HepG2 (cell line): ENCODE data around the gene RAB30. TPM values are rescaled to one million over a fixed set of nuclear protein-coding genes. Genes with fewer than 3 reads are reported as not detected.

Experiments
- DRAP1 ChIP-seq: IDR thresholded peaks from 2 replicates; pipeline ENCODE4 v1.6.1; 2016; ENCODE audit warnings: missing genetic modification reagents, missing compliant biosample characterization
- EEA1 ChIP-seq: sonication (generic); formaldehyde crosslinking; IDR thresholded peaks from 2 replicates; pipeline ENCODE4 v1.5.1; 2020; ENCODE audit warnings: mild to moderate bottlenecking, missing genetic modification reagents, borderline replicate concordance
- FOXO4 ChIP-seq: sonication (generic); formaldehyde crosslinking; conservative IDR thresholded peaks from 2 replicates; pipeline ENCODE4 v1.8.1; 2023; ENCODE audit warnings: missing genetic modification reagents
- HMGXB4 ChIP-seq, 2 experiments: sonication (generic) in 1 of 2; formaldehyde crosslinking in 1 of 2; IDR thresholded peaks; 2 replicates each; pipeline versions ENCODE4 v1.4.0 to v1.6.1; 2018 to 2020; ENCODE audit warnings: missing genetic modification reagents in 2 of 2, borderline replicate concordance in 1 of 2, low read depth in 1 of 2, mild to moderate bottlenecking in 1 of 2, missing biosample characterization in 1 of 2
- HNF1A ChIP-seq, 2 experiments: sonication (generic) in 1 of 2; formaldehyde crosslinking in 1 of 2; IDR thresholded peaks; 2 replicates each; pipeline versions ENCODE4 v1.4.0 to v1.6.1; 2016 to 2020; ENCODE audit warnings: borderline replicate concordance in 1 of 2, low read depth in 1 of 2, mild to moderate bottlenecking in 1 of 2, missing genetic modification reagents in 1 of 2
- KDM5B ChIP-seq: sonication (generic); formaldehyde crosslinking; IDR thresholded peaks from 2 replicates; pipeline ENCODE4 v1.4.0; 2020; ENCODE audit warnings: missing genetic modification reagents, mild to moderate bottlenecking, borderline replicate concordance
- NAIF1 ChIP-seq: sonication (generic); formaldehyde crosslinking; IDR thresholded peaks from 2 replicates; pipeline ENCODE4 v1.5.0; 2020; ENCODE audit warnings: mild to moderate bottlenecking, missing genetic modification reagents, borderline replicate concordance
- RCOR2 ChIP-seq: IDR thresholded peaks from 2 replicates; pipeline ENCODE4 v1.6.1; 2016; ENCODE audit warnings: missing biosample characterization, missing genetic modification reagents
- REPIN1 ChIP-seq: sonication (generic); formaldehyde crosslinking; IDR thresholded peaks from 2 replicates; pipeline ENCODE4 v1.8.0; 2022; ENCODE audit warnings: missing genetic modification reagents, low read depth, mild to moderate bottlenecking, borderline replicate concordance
- REXO4 ChIP-seq: sonication (generic); formaldehyde crosslinking; IDR thresholded peaks from 2 replicates; pipeline ENCODE4 v1.8.0; 2022; ENCODE audit warnings: missing genetic modification reagents, mild to moderate bottlenecking, borderline replicate concordance
- SAP130 ChIP-seq: IDR thresholded peaks from 2 replicates; pipeline ENCODE4 v1.6.1; 2016; ENCODE audit warnings: low read depth
- TFDP2 ChIP-seq: sonication (generic); formaldehyde crosslinking; IDR thresholded peaks from 2 replicates; pipeline ENCODE4 v1.4.0; 2020; ENCODE audit warnings: missing genetic modification reagents
- THAP8 ChIP-seq: sonication (generic); formaldehyde crosslinking; IDR thresholded peaks from 2 replicates; pipeline ENCODE4 v1.5.1; 2020; ENCODE audit warnings: missing genetic modification reagents, mild to moderate bottlenecking, borderline replicate concordance
- ZNF546 ChIP-seq: sonication (generic); formaldehyde crosslinking; conservative IDR thresholded peaks from 2 replicates; pipeline ENCODE4 v1.8.1; 2023; ENCODE audit warnings: mild to moderate bottlenecking, missing genetic modification reagents
- ZNF781 ChIP-seq: sonication (generic); formaldehyde crosslinking; IDR thresholded peaks from 2 replicates; pipeline ENCODE4 v1.5.1; 2020; ENCODE audit warnings: borderline replicate concordance, mild to moderate bottlenecking, missing genetic modification reagents; ENCODE audit errors: not compliant biosample characterization
- polyA plus RNA-seq, 8 experiments: library from polyadenylated mRNA; depleted of rRNA in 3 of 8; stranded (reverse) in 7 of 8; unstranded in 1 of 8; fragments of >200 nt; fragmentation: Illumina TruSeq in 4 of 8; extraction: Trizol in 4 of 8; gene quantifications; 2 replicates each; pipeline versions ENCODE4 v1.2.1 to v1.2.3, GENCODE V29; 2011 to 2016; ENCODE audit warnings: low read depth in 4 of 8, missing spikeins in 1 of 8, mixed read lengths in 1 of 8; ENCODE audit not compliant: insufficient read depth in 1 of 8
- total RNA-seq, 5 experiments: library from RNA; depleted of rRNA; stranded (reverse); fragments of >200 nt; fragmentation: Illumina TruSeq; extraction: Trizol; gene quantifications; 2 replicates each; pipeline ENCODE4 v1.2.3, GENCODE V29; 2016; ENCODE audit warnings: low read depth in 1 of 5

The RAB30 gene
- total and polyA plus RNA-seq, 2 of the 13 experiments (the other 11 are each of a cell fraction or from before 2014, with no cell fraction given) = 3.7 to 5.0 TPM

GRCh38 chr11:83092488-83093384, 21.0 kb upstream of the RAB30 start (continued):
- TF ChIP-seq HNF1A (IDR thresholded peaks at IDR 0.05; ENCODE audit: low read depth) (peak; percentile 44), HNF1A (CRISPR knock-in tag; IDR thresholded peaks at IDR 0.05; ENCODE audit: borderline replicate concordance) (peak; percentile 79; the same call in 1 of the 2 replicates), DRAP1 (CRISPR knock-in tag) (peak; percentile 63; the same call in 1 of the 2 replicates), HMGXB4 (CRISPR knock-in tag; IDR thresholded peaks at IDR 0.05; ENCODE audit: borderline replicate concordance in 1 of 2, low read depth in 1 of 2) (peak; percentile 61 to 68; a peak in 3 of 4 replicates), NAIF1 (CRISPR knock-in tag) (no peak), TFDP2 (CRISPR knock-in tag) (0 out of 2 replicates have a peak, but pooled peaks have one; percentile 42), REXO4 (CRISPR knock-in tag) (no peak), RCOR2 (CRISPR knock-in tag) (peak; percentile 83), ZNF781 (CRISPR knock-in tag) (no peak), KDM5B (CRISPR knock-in tag) (no peak), SAP130 (CRISPR knock-in tag) (peak; percentile 95), EEA1 (no peak), ZNF546 (CRISPR knock-in tag) (no peak), FOXO4 (CRISPR knock-in tag) (no peak), THAP8 (CRISPR knock-in tag) (no peak; the same call in 1 of the 2 replicates), REPIN1 (CRISPR knock-in tag) (peak; percentile 51; the same call in 1 of the 2 replicates)
